HepG2 (cell line): ENCODE results near the gene ANTXR1. TPM values are rescaled to one million over a fixed set of nuclear protein-coding genes. Genes with fewer than 3 reads are reported as not detected.

ENCODE experiments used
- ARNT ChIP-seq: fragments of 450-650 bp; IDR thresholded peaks from 2 replicates; pipeline ENCODE4 v1.6.1; 2017
- CTCF ChIP-seq: sonication (generic); formaldehyde crosslinking; IDR thresholded peaks from 2 replicates; pipeline ENCODE4 v1.5.0; 2020; ENCODE audit warnings: mild to moderate bottlenecking, missing genetic modification reagents, moderate library complexity
- EP300 ChIP-seq, 3 experiments: sonication (generic) in 1 of 3; formaldehyde crosslinking in 1 of 3; IDR thresholded peaks; 2 replicates each; pipeline versions ENCODE4 v1.5.1 to v1.6.1; 2011 to 2020; ENCODE audit warnings: low read depth in 2 of 3, low read length in 2 of 3, borderline replicate concordance in 1 of 3, improper control_type of control experiment in 1 of 3, mild to moderate bottlenecking in 1 of 3, missing genetic modification reagents in 1 of 3, moderate library complexity in 1 of 3
- HMG20B ChIP-seq: conservative IDR thresholded peaks from 2 replicates; pipeline ENCODE4 v1.6.1; 2016; ENCODE audit warnings: missing genetic modification reagents, missing compliant biosample characterization
- HNRNPLL ChIP-seq: fragments of 200-400 bp; formaldehyde crosslinking; IDR thresholded peaks from 2 replicates; pipeline ENCODE4 v1.6.1; 2017; ENCODE audit warnings: mild to moderate bottlenecking, low read depth, low read length; ENCODE audit not compliant: poor library complexity, severe bottlenecking
- KDM3A ChIP-seq: IDR thresholded peaks from 2 replicates; pipeline ENCODE4 v1.6.1; 2018; ENCODE audit warnings: low read depth, missing compliant biosample characterization
- NR0B2 ChIP-seq: sonication (generic); formaldehyde crosslinking; IDR thresholded peaks from 2 replicates; pipeline ENCODE4 v1.4.0; 2020; ENCODE audit warnings: mild to moderate bottlenecking, missing genetic modification reagents
- PHF5A ChIP-seq: IDR thresholded peaks from one replicate; pipeline ENCODE4 v1.6.1; 2018; ENCODE audit warnings: low read depth, missing genetic modification reagents; ENCODE audit not compliant: unreplicated experiment
- SSRP1 ChIP-seq: IDR thresholded peaks from 2 replicates; pipeline ENCODE4 v1.6.1; 2016; ENCODE audit warnings: control low read depth
- TMF1 ChIP-seq: sonication (generic); formaldehyde crosslinking; IDR thresholded peaks from 2 replicates; pipeline ENCODE4 v1.8.1; 2022; ENCODE audit warnings: low read depth, missing genetic modification reagents
- ZNF138 ChIP-seq: sonication (generic); formaldehyde crosslinking; IDR thresholded peaks from 2 replicates; pipeline ENCODE4 v1.5.0; 2020; ENCODE audit warnings: mild to moderate bottlenecking, low read depth, missing genetic modification reagents
- ZNF280B ChIP-seq: sonication (generic); formaldehyde crosslinking; IDR thresholded peaks from 2 replicates; pipeline ENCODE4 v1.5.0; 2020; ENCODE audit warnings: missing genetic modification reagents, mild to moderate bottlenecking, borderline replicate concordance
- ZNF446 ChIP-seq: sonication (generic); formaldehyde crosslinking; IDR thresholded peaks from 2 replicates; pipeline ENCODE4 v1.5.0; 2020; ENCODE audit warnings: mild to moderate bottlenecking, missing genetic modification reagents
- ZNF644 ChIP-seq: IDR thresholded peaks from 2 replicates; pipeline ENCODE4 v1.6.1; 2016; ENCODE audit warnings: low read depth
- ZNF691 ChIP-seq: sonication (generic); formaldehyde crosslinking; IDR thresholded peaks from 2 replicates; pipeline ENCODE4 v1.4.0; 2020; ENCODE audit warnings: missing genetic modification reagents, low read depth, mild to moderate bottlenecking, borderline replicate concordance
- ZNF749 ChIP-seq: sonication (generic); formaldehyde crosslinking; IDR thresholded peaks from 2 replicates; pipeline ENCODE4 v1.8.0; 2022; ENCODE audit warnings: mild to moderate bottlenecking, missing genetic modification reagents, moderate library complexity, borderline replicate concordance
- ZNF766 ChIP-seq: sonication (generic); formaldehyde crosslinking; IDR thresholded peaks from 2 replicates; pipeline ENCODE4 v1.5.0; 2020; ENCODE audit warnings: missing genetic modification reagents, borderline replicate concordance
- polyA plus RNA-seq, 8 experiments: library from polyadenylated mRNA; depleted of rRNA in 3 of 8; stranded (reverse) in 7 of 8; unstranded in 1 of 8; fragments of >200 nt; fragmentation: Illumina TruSeq in 4 of 8; extraction: Trizol in 4 of 8; gene quantifications; 2 replicates each; pipeline versions ENCODE4 v1.2.1 to v1.2.3, GENCODE V29; 2011 to 2016; ENCODE audit warnings: low read depth in 4 of 8, missing spikeins in 1 of 8, mixed read lengths in 1 of 8; ENCODE audit not compliant: insufficient read depth in 1 of 8
- total RNA-seq, 5 experiments: library from RNA; depleted of rRNA; stranded (reverse); fragments of >200 nt; fragmentation: Illumina TruSeq; extraction: Trizol; gene quantifications; 2 replicates each; pipeline ENCODE4 v1.2.3, GENCODE V29; 2016; ENCODE audit warnings: low read depth in 1 of 5
- TF ChIP-seq, protein P1 (sequence below): sonication (generic); formaldehyde crosslinking; conservative IDR thresholded peaks from 2 replicates; pipeline ENCODE4 v1.4.0; 2020; ENCODE audit warnings: missing genetic modification reagents
- TF ChIP-seq, protein P2 (sequence below): sonication (generic); formaldehyde crosslinking; IDR thresholded peaks from 2 replicates; pipeline ENCODE4 v1.8.1; 2023; ENCODE audit warnings: mild to moderate bottlenecking, inconsistent platforms, moderate library complexity, missing genetic modification reagents, borderline replicate concordance
- TF ChIP-seq, protein P3 (sequence below): IDR thresholded peaks from 2 replicates; pipeline ENCODE4 v1.6.1; 2016; ENCODE audit warnings: control low read depth
- TF ChIP-seq, protein P4 (sequence below): sonication (generic); formaldehyde crosslinking; IDR thresholded peaks from 2 replicates; pipeline ENCODE4 v1.8.0; 2022; ENCODE audit warnings: mild to moderate bottlenecking, missing genetic modification reagents, moderate library complexity

ANTXR1 gene
- total and polyA plus RNA-seq, 2 of the 13 experiments (the other 11 are each of a cell fraction or from before 2014, with no cell fraction given), result 4.5 to 12.7 TPM

- TF ChIP-seq, protein P1, sequence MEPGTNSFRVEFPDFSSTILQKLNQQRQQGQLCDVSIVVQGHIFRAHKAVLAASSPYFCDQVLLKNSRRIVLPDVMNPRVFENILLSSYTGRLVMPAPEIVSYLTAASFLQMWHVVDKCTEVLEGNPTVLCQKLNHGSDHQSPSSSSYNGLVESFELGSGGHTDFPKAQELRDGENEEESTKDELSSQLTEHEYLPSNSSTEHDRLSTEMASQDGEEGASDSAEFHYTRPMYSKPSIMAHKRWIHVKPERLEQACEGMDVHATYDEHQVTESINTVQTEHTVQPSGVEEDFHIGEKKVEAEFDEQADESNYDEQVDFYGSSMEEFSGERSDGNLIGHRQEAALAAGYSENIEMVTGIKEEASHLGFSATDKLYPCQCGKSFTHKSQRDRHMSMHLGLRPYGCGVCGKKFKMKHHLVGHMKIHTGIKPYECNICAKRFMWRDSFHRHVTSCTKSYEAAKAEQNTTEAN (CRISPR knock-in tag), result no peak
- TF ChIP-seq EP300 (IDR thresholded peaks at IDR 0.05; ENCODE audit: low read depth in 2 of 2, low read length in 2 of 2), result no peak
- TF ChIP-seq EP300 (CRISPR knock-in tag; IDR thresholded peaks at IDR 0.05; ENCODE audit: borderline replicate concordance), result no peak
- TF ChIP-seq HMG20B (CRISPR knock-in tag), result no peak
- TF ChIP-seq, protein P2, sequence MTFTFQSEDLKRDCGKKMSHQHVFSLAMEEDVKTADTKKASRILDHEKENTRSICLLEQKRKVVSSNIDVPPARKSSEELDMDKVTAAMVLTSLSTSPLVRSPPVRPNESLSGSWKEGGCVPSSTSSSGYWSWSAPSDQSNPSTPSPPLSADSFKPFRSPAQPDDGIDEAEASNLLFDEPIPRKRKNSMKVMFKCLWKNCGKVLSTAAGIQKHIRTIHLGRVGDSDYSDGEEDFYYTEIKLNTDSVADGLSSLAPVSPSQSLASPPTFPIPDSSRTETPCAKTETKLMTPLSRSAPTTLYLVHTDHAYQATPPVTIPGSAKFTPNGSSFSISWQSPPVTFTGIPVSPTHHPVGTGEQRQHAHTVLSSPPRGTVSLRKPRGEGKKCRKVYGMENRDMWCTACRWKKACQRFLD, result no peak
- TF ChIP-seq HNRNPLL, result no peak
- TF ChIP-seq ZNF691 (CRISPR knock-in tag), result no peak
- TF ChIP-seq, protein P3, sequence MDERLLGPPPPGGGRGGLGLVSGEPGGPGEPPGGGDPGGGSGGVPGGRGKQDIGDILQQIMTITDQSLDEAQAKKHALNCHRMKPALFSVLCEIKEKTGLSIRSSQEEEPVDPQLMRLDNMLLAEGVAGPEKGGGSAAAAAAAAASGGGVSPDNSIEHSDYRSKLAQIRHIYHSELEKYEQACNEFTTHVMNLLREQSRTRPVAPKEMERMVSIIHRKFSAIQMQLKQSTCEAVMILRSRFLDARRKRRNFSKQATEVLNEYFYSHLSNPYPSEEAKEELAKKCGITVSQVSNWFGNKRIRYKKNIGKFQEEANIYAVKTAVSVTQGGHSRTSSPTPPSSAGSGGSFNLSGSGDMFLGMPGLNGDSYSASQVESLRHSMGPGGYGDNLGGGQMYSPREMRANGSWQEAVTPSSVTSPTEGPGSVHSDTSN (CRISPR knock-in tag), result no peak
- no peak for TF ChIP-seq ZNF138
- no peak for TF ChIP-seq TMF1
- TF ChIP-seq, protein P4, sequence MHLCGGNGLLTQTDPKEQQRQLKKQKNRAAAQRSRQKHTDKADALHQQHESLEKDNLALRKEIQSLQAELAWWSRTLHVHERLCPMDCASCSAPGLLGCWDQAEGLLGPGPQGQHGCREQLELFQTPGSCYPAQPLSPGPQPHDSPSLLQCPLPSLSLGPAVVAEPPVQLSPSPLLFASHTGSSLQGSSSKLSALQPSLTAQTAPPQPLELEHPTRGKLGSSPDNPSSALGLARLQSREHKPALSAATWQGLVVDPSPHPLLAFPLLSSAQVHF (CRISPR knock-in tag), result no peak
- TF ChIP-seq SSRP1 (CRISPR knock-in tag), result no peak
- no peak for TF ChIP-seq KDM3A
- no peak for TF ChIP-seq PHF5A (CRISPR knock-in tag)
- TF ChIP-seq ZNF280B (CRISPR knock-in tag), result no peak
- TF ChIP-seq NR0B2 (CRISPR knock-in tag), result no peak
- 0 out of 2 replicates have a peak, but pooled peaks have one; percentile 33 for TF ChIP-seq ZNF644
- no peak for TF ChIP-seq ZNF766 (CRISPR knock-in tag)
- TF ChIP-seq CTCF (CRISPR knock-in tag), result no peak
- no peak for TF ChIP-seq ARNT
- TF ChIP-seq ZNF446 (CRISPR knock-in tag), result no peak
- no peak for TF ChIP-seq ZNF749 (CRISPR knock-in tag)
Observed at GRCh38 chr2:69214898-69215297, 201.9 kb downstream of the ANTXR1 start (continued).
